IMR-90 (cell line): Measurements from ENCODE around the gene SGCA. TPM values are rescaled to one million over a fixed set of nuclear protein-coding genes. Genes with fewer than 3 reads are reported as not detected.

Source experiments
- ATAC-seq: fragments of 200-7000 bp; cut with Tn5 transposase; 2 replicates; pipeline ENCODE4 v1.9.1; 2020; ENCODE audit warnings: low read depth, mild to moderate bottlenecking, moderate library complexity
- BruUV-seq: library from RNA; stranded (reverse); fragments of 400-500 nt; replicated peaks from 2 replicates; lab custom pipeline; 2021; lab: Mats Ljungman, UMichigan
- CTCF ChIA-PET: fragments of 300-600 bp; formaldehyde crosslinking; extraction: SDS; loops from one replicate; lab custom pipeline; 2021; ENCODE audit warnings: antibody characterized with exemption; lab: Yijun Ruan, JAX
- POLR2A ChIA-PET: fragments of 300-600 bp; sonication (Branson Sonifier 250); formaldehyde crosslinking; loops from one replicate; lab custom pipeline; 2022; ENCODE audit warnings: antibody characterized with exemption; ENCODE audit not compliant: unreplicated experiment; lab: Charles Lee
- DNase-seq: peaks from one replicate; pipeline ENCODE4 v3.0.0; 2013
- H2AFZ ChIP-seq: replicated peaks from 2 replicates; pipeline ENCODE3; 2013; ENCODE audit warnings: low read length, mild to moderate bottlenecking; ENCODE audit not compliant: poor library complexity
- H2AK5ac ChIP-seq: 2 replicates; pipeline ENCODE4 v1.6.1; 2013; ENCODE audit warnings: low read depth, low read length, inconsistent platforms
- H2AK9ac ChIP-seq: replicated peaks from 2 replicates; pipeline ENCODE3; 2013; ENCODE audit warnings: mild to moderate bottlenecking, low read depth, low read length, moderate library complexity; ENCODE audit not compliant: poor library complexity
- H2BK120ac ChIP-seq: 2 replicates; pipeline ENCODE4 v1.6.1; 2013; ENCODE audit warnings: low read depth, low read length, inconsistent platforms
- H2BK15ac ChIP-seq: 3 replicates; pipeline ENCODE4 v1.6.1; 2013; ENCODE audit warnings: low read depth, low read length, inconsistent platforms
- H2BK20ac ChIP-seq: 2 replicates; pipeline ENCODE4 v1.6.1; 2013; ENCODE audit warnings: low read depth, mild to moderate bottlenecking, inconsistent platforms, low read length, moderate library complexity
- H2BK5ac ChIP-seq: 2 replicates; pipeline ENCODE4 v1.6.1; 2013; ENCODE audit warnings: mild to moderate bottlenecking, low read depth, low read length, inconsistent platforms; ENCODE audit not compliant: poor library complexity, severe bottlenecking
- H3K14ac ChIP-seq: replicated peaks from 2 replicates; pipeline ENCODE4 v1.6.1; 2013; ENCODE audit warnings: low read depth, low read length, inconsistent platforms
- H3K18ac ChIP-seq: 2 replicates; pipeline ENCODE4 v1.6.1; 2013; ENCODE audit warnings: low read depth, low read length, control low read depth
- H3K23ac ChIP-seq: 2 replicates; pipeline ENCODE4 v1.6.1; 2013; ENCODE audit warnings: low read depth, low read length, inconsistent platforms
- H3K27ac ChIP-seq: 2 replicates; pipeline ENCODE4 v1.5.1; 2013; ENCODE audit warnings: mild to moderate bottlenecking, control low read depth, low read length; ENCODE audit not compliant: insufficient read depth
- H3K27me3 ChIP-seq: 2 replicates; pipeline ENCODE4 v1.6.1; 2013; ENCODE audit warnings: low read length; ENCODE audit not compliant: control insufficient read depth, insufficient read depth
- H3K36me3 ChIP-seq: 2 replicates; pipeline ENCODE4 v1.6.1; 2013; ENCODE audit warnings: low read length, mixed read lengths; ENCODE audit not compliant: control insufficient read depth, insufficient read depth
- H3K4ac ChIP-seq: 2 replicates; pipeline ENCODE4 v1.6.1; 2013; ENCODE audit warnings: low read depth, low read length, inconsistent platforms
- H3K4me1 ChIP-seq: 2 replicates; pipeline ENCODE4 v1.6.1; 2013; ENCODE audit warnings: low read length, mixed read lengths; ENCODE audit not compliant: control insufficient read depth, insufficient read depth
- H3K4me2 ChIP-seq: 2 replicates; pipeline ENCODE4 v1.6.1; 2013; ENCODE audit warnings: low read depth, mild to moderate bottlenecking, control low read depth, low read length, moderate library complexity
- H3K4me3 ChIP-seq: 2 replicates; pipeline ENCODE4 v1.5.1; 2013; ENCODE audit warnings: low read depth, mild to moderate bottlenecking, control low read depth, low read length, moderate library complexity; ENCODE audit not compliant: insufficient read depth
- H3K56ac ChIP-seq: 2 replicates; pipeline ENCODE4 v1.6.1; 2013; ENCODE audit warnings: low read length, inconsistent platforms; ENCODE audit not compliant: insufficient read depth; ENCODE audit errors: extremely low read depth
- H3K79me1 ChIP-seq, 2 experiments: 2 replicates each; pipeline ENCODE4 v1.6.1; 2013; ENCODE audit warnings: low read length in 2 of 2, inconsistent platforms in 1 of 2, low read depth in 1 of 2
- H3K9ac ChIP-seq: 2 replicates; pipeline ENCODE4 v1.6.1; 2013; ENCODE audit warnings: low read depth, low read length, control low read depth
- H3K9me1 ChIP-seq: 2 replicates; pipeline ENCODE4 v1.6.1; 2013; ENCODE audit warnings: low read length, inconsistent platforms; ENCODE audit not compliant: insufficient read depth
- H3K9me3 ChIP-seq: 2 replicates; pipeline ENCODE4 v1.6.1; 2013; ENCODE audit warnings: low read length; ENCODE audit not compliant: control insufficient read depth, insufficient read depth
- H4K20me1 ChIP-seq: 2 replicates; pipeline ENCODE4 v1.6.1; 2013; ENCODE audit warnings: low read length, inconsistent platforms; ENCODE audit not compliant: insufficient read depth
- H4K5ac ChIP-seq: 2 replicates; pipeline ENCODE4 v1.6.1; 2013; ENCODE audit warnings: mild to moderate bottlenecking, low read depth, low read length, control low read depth
- H4K8ac ChIP-seq, 2 experiments: 2 replicates each; pipeline ENCODE4 v1.6.1; 2013; ENCODE audit warnings: low read depth in 2 of 2, low read length in 2 of 2, control low read depth in 1 of 2, inconsistent platforms in 1 of 2
- H4K91ac ChIP-seq: 2 replicates; pipeline ENCODE4 v1.6.1; 2013; ENCODE audit warnings: low read depth, low read length, inconsistent platforms; ENCODE audit not compliant: insufficient read depth
- BHLHE40 ChIP-seq: fragments of 150-350 bp; IDR thresholded peaks from 2 replicates; pipeline ENCODE4 v1.6.1; 2016; ENCODE audit warnings: mild to moderate bottlenecking, low read depth, low read length
- FOS ChIP-seq: fragments of 150-350 bp; IDR thresholded peaks from 2 replicates; pipeline ENCODE4 v1.6.1; 2016; ENCODE audit warnings: low read depth, low read length
- MAFK ChIP-seq: IDR thresholded peaks from 2 replicates; pipeline ENCODE4 v1.6.1; 2012; ENCODE audit warnings: low read depth, low read length, improper control_type of control experiment
- MAZ ChIP-seq: IDR thresholded peaks from 2 replicates; pipeline ENCODE4 v1.6.1; 2012; ENCODE audit warnings: low read depth, mild to moderate bottlenecking, low read length, improper control_type of control experiment, moderate library complexity, borderline replicate concordance
- NFE2L2 ChIP-seq: fragments of 150-350 bp; IDR thresholded peaks from 2 replicates; pipeline ENCODE4 v1.6.1; 2016; ENCODE audit warnings: low read depth, mild to moderate bottlenecking, low read length
- SMC3 ChIP-seq: fragments of 150-350 bp; IDR thresholded peaks from 2 replicates; pipeline ENCODE4 v1.6.1; 2016; ENCODE audit warnings: low read depth, mild to moderate bottlenecking, antibody characterized with exemption, low read length, moderate library complexity
- WGBS, 2 experiments: methylation state at CpG; one replicate each; pipeline versions ENCODE4 v1.1.5 to v1.1.7; 2013; ENCODE audit warnings: missing lambda C conversion rate in 2 of 2; ENCODE audit not compliant: insufficient read length in 1 of 2; ENCODE audit errors: extremely low coverage in 2 of 2; 5-methylcytosine and 5-hydroxymethylcytosine counted together
- dilution Hi-C: fragments of 300-500 bp; cut with HindIII; formaldehyde crosslinking; loops from one replicate; pipeline ENCODE4 v1.14.3; 2018; ENCODE audit warnings: low sequenced_read_pairs; ENCODE audit not compliant: unreplicated experiment
- in situ Hi-C: fragments of 300-500 bp; cut with MboI; formaldehyde crosslinking; loops from 3 replicates; pipeline ENCODE4 v1.14.3; 2019; ENCODE audit warnings: low sequenced_read_pairs, inconsistent platforms, mixed read lengths
- intact Hi-C: fragments of 100-400 bp; cut with micrococcal nuclease; formaldehyde crosslinking; loops from 2 replicates; pipeline ENCODE4 v1.10.0; 2022
- polyA plus RNA-seq, 3 experiments: library from polyadenylated mRNA; depleted of rRNA; stranded (reverse); fragments of >200 nt; gene quantifications; 2 replicates each; pipeline ENCODE4 v1.2.3, GENCODE V29; 2012; ENCODE audit warnings: low replicate concordance in 1 of 3
- total RNA-seq: library from RNA; depleted of rRNA; stranded (reverse); fragments of >200 nt; gene quantifications from 2 replicates; pipeline ENCODE4 v1.2.3, GENCODE V29; 2012

SGCA gene
- total and polyA plus RNA-seq, 2 of the 4 experiments (the other 2 are of a cell fraction): 0.19 TPM; not detected in 1

DNA sequence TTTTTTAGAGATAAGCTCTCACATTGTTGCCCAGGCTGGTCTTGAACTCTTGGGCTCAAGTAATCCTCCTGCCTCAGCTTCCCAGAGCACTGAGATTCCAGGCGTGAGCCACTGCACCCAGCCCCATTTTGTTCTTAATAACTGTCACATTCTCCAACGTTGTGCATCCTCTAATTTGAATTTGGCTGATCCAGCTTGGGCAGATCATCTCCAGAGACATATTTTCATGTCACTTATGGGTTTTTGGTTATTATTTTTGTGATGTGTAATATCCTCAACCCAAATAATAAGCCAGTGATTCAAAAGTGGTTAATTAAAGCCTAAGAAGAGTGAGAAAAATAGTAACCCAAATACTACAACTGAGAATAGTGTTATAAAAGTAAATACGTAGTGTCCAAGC, 51.8 kb downstream of the SGCA start:
- peak overlapping the region; percentile 21; the same call in 1 of the 2 replicates for H3K9ac ChIP-seq
- H3K4me3 ChIP-seq: no peak overlapping the region
- intact Hi-C loops (no loop called here), in situ Hi-C loops (no loop called here), dilution Hi-C loops (no loop called here)
- H3K9me3 ChIP-seq: no peaks in the 10 kb centered on the region
- H3K4ac ChIP-seq: peak overlapping the region; percentile 86
- ChIA-PET CTCF (interaction anchor here (0.6 to 1.0 kb wide), 2 partner anchors 8 to 48 kb away, joined by 3 read pairs; no protein-coding TSS in a partner anchor), POLR2A (interaction anchor here (1.0 to 3.2 kb wide), 2 partner anchors 14 to 16 kb away, joined by 3 to 35 read pairs; partner anchors contain the start of gene COL1A1)
- H4K8ac ChIP-seq: peak overlapping the region; percentile 12 to 59; a peak in 2 of 4 replicates
- H3K14ac ChIP-seq: peak overlapping the region; percentile 85
- peaks cover 24 to 72% of the 10 kb centered on the region in 2 experiments for H3K79me1 ChIP-seq
- H3K27me3 ChIP-seq: no peaks in the 10 kb centered on the region
- H3K4me2 ChIP-seq: peak overlapping the region; percentile 39
- H3K36me3 ChIP-seq: no peaks in the 10 kb centered on the region
- peaks cover 31% of the 10 kb centered on the region for H3K9me1 ChIP-seq
- H3K27ac ChIP-seq: peak overlapping the region; percentile 88; the same call in 1 of the 2 replicates
- H2BK5ac ChIP-seq: peak overlapping the region; percentile 95
- H2BK20ac ChIP-seq: peak overlapping the region; percentile 82
- H2AK5ac ChIP-seq: peak overlapping the region; percentile 92
- H3K4me1 ChIP-seq: peaks cover 47% of the 10 kb centered on the region
- BruUV-seq: no TSS peak
- peak overlapping the region; percentile 66 for H4K5ac ChIP-seq
- no peak for TF ChIP-seq MAZ
- no peak for TF ChIP-seq NFE2L2
- no peak for TF ChIP-seq FOS
- TF ChIP-seq MAFK: no peak
- TF ChIP-seq BHLHE40: no peak
- no peak for TF ChIP-seq SMC3
- no peak for ATAC-seq
- peak overlapping the region; percentile 85 for H3K18ac ChIP-seq
- H2BK15ac ChIP-seq: peak overlapping the region; percentile 75; the same call in 2 of the 3 replicates
- H2AFZ ChIP-seq: no peak overlapping the region
- no peak overlapping the region for H2AK9ac ChIP-seq
- peaks cover 4% of the 10 kb centered on the region; the same call in 1 of the 2 replicates for H4K20me1 ChIP-seq
- H3K23ac ChIP-seq: peak overlapping the region; percentile 65; the same call in 1 of the 2 replicates
- peak overlapping the region; percentile 86 for H4K91ac ChIP-seq
- no CpG with 5 or more reads among the region's 3 CpGs for WGBS, 2 experiments
- H2BK120ac ChIP-seq: peak overlapping the region; percentile 87
- no peak for DNase-seq
- H3K56ac ChIP-seq: peak overlapping the region; percentile 53; the same call in 1 of the 2 replicates
